ENCODE data around the gene FGF21. TPM values are rescaled to one million over a fixed set of nuclear protein-coding genes. Genes with fewer than 3 reads are reported as not detected.

The FGF21 gene
- total RNA-seq, 1 experiment from 2014 or later, result not detected

DNA sequence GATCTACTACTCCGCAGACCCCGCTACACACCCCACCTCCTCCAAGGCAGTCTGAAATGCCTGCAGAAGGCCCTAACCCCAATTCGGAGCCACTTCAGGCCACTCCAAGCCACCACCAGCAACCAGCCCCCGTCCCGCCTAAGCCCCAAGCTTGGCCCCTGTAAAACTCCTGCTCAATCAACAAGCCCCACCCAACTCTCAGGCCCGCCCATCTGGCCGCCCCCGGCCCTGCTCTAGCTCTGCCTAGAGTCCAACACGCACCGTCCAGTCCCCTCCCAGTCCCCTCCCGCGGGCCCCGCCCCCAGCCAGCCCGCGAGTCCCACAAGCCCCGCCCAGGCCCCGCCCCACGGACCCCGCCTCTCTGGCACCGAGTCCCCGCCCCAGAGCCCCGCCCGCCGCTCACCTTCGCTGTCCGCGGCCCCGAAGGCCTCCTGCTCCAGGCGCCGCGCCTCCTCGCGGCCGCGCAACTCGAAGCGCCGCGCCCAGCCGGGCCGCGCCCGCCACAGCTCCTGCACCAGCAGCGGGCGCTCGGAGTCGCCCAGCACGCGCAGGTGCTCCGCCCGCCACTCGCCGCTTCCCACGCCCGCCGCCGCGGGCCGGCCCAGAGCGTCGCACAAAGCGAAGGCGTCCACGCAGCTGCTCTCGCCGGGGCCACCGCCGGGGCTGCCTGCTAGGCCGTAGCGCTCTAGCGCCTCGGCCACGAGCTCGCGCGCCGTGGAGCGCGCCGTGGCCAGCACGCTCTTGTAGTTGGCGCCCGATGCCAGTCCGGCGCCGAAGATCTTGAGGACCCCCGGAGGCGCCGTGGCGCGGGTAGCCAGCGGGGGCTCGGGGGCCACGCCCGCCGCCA lies 16.5 kb upstream of the FGF21 start:
- H3F3A ChIP-seq (ENCODE audit: low read length, unreplicated experiment), result no peaks in the 10 kb centered on the region
- peak overlapping the region; percentile 64 for H2AFZ ChIP-seq (ENCODE audit: low read length)
- H3K79me2 ChIP-seq (ENCODE audit: low read length), result no peaks in the 10 kb centered on the region
- H4K20me1 ChIP-seq (ENCODE audit: low read length), result no peaks in the 10 kb centered on the region
- peak; percentile 87 for DNase-seq
- no TSS peak for BruUV-seq (replicated peaks)
- H3K9me3 ChIP-seq (ENCODE audit: low read length), result no peaks in the 10 kb centered on the region
- H3K36me3 ChIP-seq (ENCODE audit: low read depth, low read length), result no peaks in the 10 kb centered on the region
- H3K9me2 ChIP-seq (replicated peaks; ENCODE audit: low read length), result no peaks in the 10 kb centered on the region
- ATAC-seq, result peak; percentile 96
- H3K27me3 ChIP-seq (ENCODE audit: low read length), result no peaks in the 10 kb centered on the region
- POLR2A ChIA-PET (ENCODE audit: unreplicated experiment), result no interaction called here
- intact Hi-C loops (cut with micrococcal nuclease), result no loop called here
- no peak overlapping the region for H3K27ac ChIP-seq (ENCODE audit: low read length)
- no peaks in the 10 kb centered on the region; the same call in 1 of the 2 replicates for H3K4me1 ChIP-seq (ENCODE audit: insufficient read depth, low read length)
- H3K4me3 ChIP-seq (ENCODE audit: low read length), result no peak overlapping the region
- H3K4me2 ChIP-seq (ENCODE audit: low read length), result peak overlapping the region; percentile 57
- TF ChIP-seq, protein P1, sequence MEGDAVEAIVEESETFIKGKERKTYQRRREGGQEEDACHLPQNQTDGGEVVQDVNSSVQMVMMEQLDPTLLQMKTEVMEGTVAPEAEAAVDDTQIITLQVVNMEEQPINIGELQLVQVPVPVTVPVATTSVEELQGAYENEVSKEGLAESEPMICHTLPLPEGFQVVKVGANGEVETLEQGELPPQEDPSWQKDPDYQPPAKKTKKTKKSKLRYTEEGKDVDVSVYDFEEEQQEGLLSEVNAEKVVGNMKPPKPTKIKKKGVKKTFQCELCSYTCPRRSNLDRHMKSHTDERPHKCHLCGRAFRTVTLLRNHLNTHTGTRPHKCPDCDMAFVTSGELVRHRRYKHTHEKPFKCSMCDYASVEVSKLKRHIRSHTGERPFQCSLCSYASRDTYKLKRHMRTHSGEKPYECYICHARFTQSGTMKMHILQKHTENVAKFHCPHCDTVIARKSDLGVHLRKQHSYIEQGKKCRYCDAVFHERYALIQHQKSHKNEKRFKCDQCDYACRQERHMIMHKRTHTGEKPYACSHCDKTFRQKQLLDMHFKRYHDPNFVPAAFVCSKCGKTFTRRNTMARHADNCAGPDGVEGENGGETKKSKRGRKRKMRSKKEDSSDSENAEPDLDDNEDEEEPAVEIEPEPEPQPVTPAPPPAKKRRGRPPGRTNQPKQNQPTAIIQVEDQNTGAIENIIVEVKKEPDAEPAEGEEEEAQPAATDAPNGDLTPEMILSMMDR (conservative IDR thresholded peaks at IDR 0.05; ENCODE audit: low read depth, low read length), result peak; percentile 27; the same call in 1 of the 2 replicates
- TF ChIP-seq EZH2 (IDR thresholded peaks at IDR 0.05; ENCODE audit: low read length, unreplicated experiment), result no peak
- H3K9ac ChIP-seq (ENCODE audit: low read length), result no peak overlapping the region
- CTCF ChIA-PET, result interaction anchor here (1.3 kb wide), 1 partner anchor 93 kb away, joined by 5 read pairs; the partner anchor contains the start of gene CA11

- H3K4me2 ChIP-seq (ENCODE audit: low read length), result peak overlapping the region; percentile 57; the same call in 1 of the 2 replicates
- no peak overlapping the region for H3K4me3 ChIP-seq (ENCODE audit: low read length)
- TF ChIP-seq EZH2 (IDR thresholded peaks at IDR 0.05; ENCODE audit: low read length, unreplicated experiment), result no peak
- TF ChIP-seq, protein P1 (conservative IDR thresholded peaks at IDR 0.05; ENCODE audit: low read depth, low read length), result no peak
- no peak for TF ChIP-seq EZH2phosphoT487 (IDR thresholded peaks at IDR 0.05; ENCODE audit: borderline replicate concordance, low read length)
- H3F3A ChIP-seq (ENCODE audit: low read length, unreplicated experiment), result no peaks in the 10 kb centered on the region
- no peaks in the 10 kb centered on the region for H3K79me2 ChIP-seq (ENCODE audit: low read length)
- H3K36me3 ChIP-seq (ENCODE audit: low read depth, low read length), result no peaks in the 10 kb centered on the region
- no peaks in the 10 kb centered on the region for H3K27me3 ChIP-seq (ENCODE audit: low read length)
- no peaks in the 10 kb centered on the region for H4K20me1 ChIP-seq (ENCODE audit: low read length)
- ChIA-PET CTCF (interaction anchor here (1.3 kb wide), 1 partner anchor 94 kb away, joined by 5 read pairs; the partner anchor contains the start of gene CA11), POLR2A (ENCODE audit: unreplicated experiment) (interaction anchor here (0.6 kb wide), 1 partner anchor 394 kb away, joined by 5 read pairs; no protein-coding TSS in a partner anchor)
- no peaks in the 10 kb centered on the region for H3K9me2 ChIP-seq (replicated peaks; ENCODE audit: low read length)
- intact Hi-C loops (cut with micrococcal nuclease), result no loop called here
- H3K9me3 ChIP-seq (ENCODE audit: low read length), result no peaks in the 10 kb centered on the region
- H3K9ac ChIP-seq (ENCODE audit: low read length), result no peak overlapping the region
- no peaks in the 10 kb centered on the region; the same call in 1 of the 2 replicates for H3K4me1 ChIP-seq (ENCODE audit: insufficient read depth, low read length)
- DNase-seq (no peak), ATAC-seq (no peak)
- BruUV-seq (replicated peaks), result no TSS peak
- no peak overlapping the region for H3K27ac ChIP-seq (ENCODE audit: low read length)
- peak overlapping the region; percentile 42; the same call in 1 of the 2 replicates for H2AFZ ChIP-seq (ENCODE audit: low read length)
Observed at GRCh38 chr19:48739404-48740163, 15.7 kb upstream of the FGF21 start.

Data from PC-3 (cell line).